ENCODE measurements around the gene DGCR2.
"Not testable (repeated sequence)": the region's sequence is repeated elsewhere in the genome, so short reads cannot be mapped to it uniquely, and the experiment has no call there.

The DGCR2 gene

DNA sequence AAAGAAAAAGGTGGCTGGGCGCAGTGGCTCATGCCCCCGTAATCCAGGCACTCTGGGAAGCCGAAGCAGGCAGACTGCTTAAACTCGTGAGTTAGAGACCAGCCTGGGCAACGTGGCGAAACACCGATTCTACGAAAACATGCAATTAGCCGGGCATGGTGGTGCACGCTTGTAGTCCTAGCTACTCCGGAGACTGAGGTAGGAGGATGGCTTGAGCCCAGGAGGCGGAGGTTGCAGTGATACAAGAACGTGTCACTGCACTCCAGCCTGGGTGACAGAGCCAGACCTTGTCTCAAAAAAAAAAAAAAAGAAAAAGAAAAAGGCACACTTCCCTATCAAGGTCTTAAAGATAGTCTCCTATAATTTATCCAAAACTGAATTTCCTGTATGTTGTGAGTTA, 39.4 kb downstream of the DGCR2 start:
- H3K4me1 ChIP-seq (ENCODE audit: insufficient read depth, insufficient read length): no peaks in the 10 kb centered on the region
- TF ChIP-seq SUZ12 (IDR thresholded peaks at IDR 0.05; ENCODE audit: extremely low read depth, insufficient read depth, insufficient read length) (no peak), ZNF274 (IDR thresholded peaks at IDR 0.05; ENCODE audit: low read depth, low read length) (no peak), YY1 (IDR thresholded peaks at IDR 0.05; ENCODE audit: insufficient read depth, insufficient read length) (no peak)
- no peak overlapping the region for H3K9ac ChIP-seq (ENCODE audit: insufficient read length, low read depth)
- DNase-seq (ENCODE audit: low read depth, low spot score): no peak
- no peaks in the 10 kb centered on the region for H3K27me3 ChIP-seq (ENCODE audit: insufficient read depth, insufficient read length)
- peaks cover 27% of the 10 kb centered on the region for H3K36me3 ChIP-seq (ENCODE audit: insufficient read depth, insufficient read length, low read length)
- H3K9me3 ChIP-seq (ENCODE audit: insufficient read depth, low read length): peaks cover 4% of the 10 kb centered on the region; the same call in 1 of the 2 replicates
- H3K4me3 ChIP-seq (ENCODE audit: insufficient read length, low read depth): no peak overlapping the region

DNA sequence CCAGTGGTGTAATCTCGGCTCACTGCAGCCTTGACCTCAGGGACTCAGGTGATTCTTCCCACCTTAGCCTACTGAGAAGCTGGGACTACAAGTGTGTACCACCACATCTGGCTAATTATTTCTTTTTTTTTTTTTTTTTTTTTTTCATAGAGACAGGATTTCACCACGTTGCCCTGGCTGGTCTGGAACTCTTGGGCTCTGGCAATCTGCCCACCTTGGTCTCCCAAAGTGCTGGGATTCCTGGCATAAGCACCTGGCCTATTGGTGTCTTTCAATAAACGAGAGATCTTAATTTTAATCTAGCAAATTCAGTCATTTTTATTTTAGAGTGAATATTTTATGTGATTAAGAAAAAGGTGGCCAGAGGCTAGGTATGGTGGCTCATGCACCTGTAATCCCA, 40.1 kb downstream of the DGCR2 start:
- Histone ChIP-seq H3K4me1 (ENCODE audit: insufficient read depth, insufficient read length) (no peaks in the 10 kb centered on the region), H3K9me3 (ENCODE audit: insufficient read depth, low read length) (peaks cover 4% of the 10 kb centered on the region; the same call in 1 of the 2 replicates), H3K36me3 (ENCODE audit: insufficient read depth, insufficient read length, low read length) (peaks cover 27% of the 10 kb centered on the region), H3K9ac (ENCODE audit: insufficient read length, low read depth) (no peak overlapping the region), H3K27me3 (ENCODE audit: insufficient read depth, insufficient read length) (no peaks in the 10 kb centered on the region), H3K4me3 (ENCODE audit: insufficient read length, low read depth) (no peak overlapping the region)
- TF ChIP-seq SUZ12 (IDR thresholded peaks at IDR 0.05; ENCODE audit: extremely low read depth, insufficient read depth, insufficient read length): no peak
- TF ChIP-seq ZNF274 (IDR thresholded peaks at IDR 0.05; ENCODE audit: low read depth, low read length): no peak
- no peak for TF ChIP-seq YY1 (IDR thresholded peaks at IDR 0.05; ENCODE audit: insufficient read depth, insufficient read length)
- no peak for DNase-seq (ENCODE audit: low read depth, low spot score)

DNA sequence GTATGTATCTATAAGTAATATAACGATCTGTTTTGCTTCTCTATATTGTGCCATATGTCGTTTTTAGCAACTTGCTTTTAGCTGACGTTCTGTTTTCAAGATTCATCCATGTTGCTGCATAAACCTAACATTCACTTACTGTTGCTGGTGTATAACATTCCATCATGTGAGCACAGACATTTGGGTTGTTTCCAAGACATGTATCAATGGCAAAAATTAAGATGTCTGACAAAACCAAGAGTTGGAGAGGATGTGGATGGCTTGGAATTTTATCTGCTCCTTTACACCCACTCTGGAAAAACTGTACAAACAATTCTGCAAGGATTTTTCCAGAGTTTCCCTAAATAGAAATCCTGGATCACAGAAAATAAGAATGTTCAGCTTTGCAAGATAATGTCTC, 40.9 kb downstream of the DGCR2 start:
- Histone ChIP-seq H3K9ac (ENCODE audit: insufficient read length, low read depth) (no peak overlapping the region), H3K4me3 (ENCODE audit: insufficient read length, low read depth) (no peak overlapping the region), H3K4me1 (ENCODE audit: insufficient read depth, insufficient read length) (no peaks in the 10 kb centered on the region), H3K27me3 (ENCODE audit: insufficient read depth, insufficient read length) (no peaks in the 10 kb centered on the region), H3K36me3 (ENCODE audit: insufficient read depth, insufficient read length, low read length) (peaks cover 20% of the 10 kb centered on the region), H3K9me3 (ENCODE audit: insufficient read depth, low read length) (peaks cover 4% of the 10 kb centered on the region; the same call in 1 of the 2 replicates)
- DNase-seq (ENCODE audit: low read depth, low spot score): no peak
- TF ChIP-seq ZNF274 (IDR thresholded peaks at IDR 0.05; ENCODE audit: low read depth, low read length) (no peak), SUZ12 (IDR thresholded peaks at IDR 0.05; ENCODE audit: extremely low read depth, insufficient read depth, insufficient read length) (no peak), YY1 (IDR thresholded peaks at IDR 0.05; ENCODE audit: insufficient read depth, insufficient read length) (no peak)

DNA sequence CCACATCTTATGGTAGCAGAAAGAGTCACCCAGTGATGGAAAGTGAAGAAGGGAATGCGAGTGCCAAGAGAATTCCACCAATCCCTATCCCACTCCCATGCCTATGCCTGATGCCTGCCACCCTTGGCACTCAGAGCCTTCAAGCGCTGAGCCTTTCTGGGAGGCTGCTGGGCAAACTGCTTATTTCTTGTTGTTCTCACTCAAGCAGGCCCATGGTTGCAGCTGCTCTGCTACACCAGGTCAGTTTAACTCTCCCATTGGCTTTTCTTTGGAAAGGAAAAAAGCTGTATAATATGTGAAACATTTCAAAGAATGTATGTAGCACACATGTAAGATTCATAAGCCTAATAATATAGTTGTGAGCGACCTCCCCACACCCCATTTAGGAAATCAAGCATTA, 41.4 kb downstream of the DGCR2 start:
- Histone ChIP-seq H3K9ac (ENCODE audit: insufficient read length, low read depth) (no peak overlapping the region), H3K4me3 (ENCODE audit: insufficient read length, low read depth) (no peak overlapping the region), H3K4me1 (ENCODE audit: insufficient read depth, insufficient read length) (no peaks in the 10 kb centered on the region), H3K27me3 (ENCODE audit: insufficient read depth, insufficient read length) (no peaks in the 10 kb centered on the region), H3K36me3 (ENCODE audit: insufficient read depth, insufficient read length, low read length) (peaks cover 20% of the 10 kb centered on the region), H3K9me3 (ENCODE audit: insufficient read depth, low read length) (peaks cover 4% of the 10 kb centered on the region; the same call in 1 of the 2 replicates)
- no peak for DNase-seq (ENCODE audit: low read depth, low spot score)
- TF ChIP-seq ZNF274 (IDR thresholded peaks at IDR 0.05; ENCODE audit: low read depth, low read length) (no peak), YY1 (IDR thresholded peaks at IDR 0.05; ENCODE audit: insufficient read depth, insufficient read length) (no peak), SUZ12 (IDR thresholded peaks at IDR 0.05; ENCODE audit: extremely low read depth, insufficient read depth, insufficient read length) (no peak)

DNA sequence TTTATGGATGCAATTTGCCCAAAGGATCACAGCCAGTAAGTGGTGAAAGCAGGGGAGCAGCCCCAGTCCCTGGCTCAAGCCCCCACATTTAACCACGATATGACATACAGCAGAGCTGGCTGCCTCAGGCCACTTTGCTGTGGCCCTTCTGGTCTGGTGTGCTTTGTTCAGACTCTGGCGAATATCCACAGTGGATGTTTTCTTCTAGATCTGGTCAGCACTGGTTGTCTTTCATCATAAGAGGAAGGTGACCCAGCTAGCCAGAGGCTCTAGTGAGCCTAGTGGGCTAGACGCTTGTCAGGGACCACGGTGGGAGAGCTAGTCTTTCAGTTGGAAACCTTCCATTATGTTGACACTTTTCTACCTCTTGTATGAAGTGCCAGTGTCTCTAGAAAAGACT, 42.5 kb downstream of the DGCR2 start:
- Histone ChIP-seq H3K27me3 (ENCODE audit: insufficient read depth, insufficient read length) (no peaks in the 10 kb centered on the region), H3K9ac (ENCODE audit: insufficient read length, low read depth) (no peak overlapping the region), H3K9me3 (ENCODE audit: insufficient read depth, low read length) (no peaks in the 10 kb centered on the region; the same call in 1 of the 2 replicates), H3K4me1 (ENCODE audit: insufficient read depth, insufficient read length) (no peaks in the 10 kb centered on the region), H3K36me3 (ENCODE audit: insufficient read depth, insufficient read length, low read length) (peaks cover 14% of the 10 kb centered on the region), H3K4me3 (ENCODE audit: insufficient read length, low read depth) (no peak overlapping the region)
- DNase-seq (ENCODE audit: low read depth, low spot score): no peak
- no peak for TF ChIP-seq YY1 (IDR thresholded peaks at IDR 0.05; ENCODE audit: insufficient read depth, insufficient read length)
- TF ChIP-seq SUZ12 (IDR thresholded peaks at IDR 0.05; ENCODE audit: extremely low read depth, insufficient read depth, insufficient read length): no peak
- TF ChIP-seq ZNF274 (IDR thresholded peaks at IDR 0.05; ENCODE audit: low read depth, low read length): no peak

DNA sequence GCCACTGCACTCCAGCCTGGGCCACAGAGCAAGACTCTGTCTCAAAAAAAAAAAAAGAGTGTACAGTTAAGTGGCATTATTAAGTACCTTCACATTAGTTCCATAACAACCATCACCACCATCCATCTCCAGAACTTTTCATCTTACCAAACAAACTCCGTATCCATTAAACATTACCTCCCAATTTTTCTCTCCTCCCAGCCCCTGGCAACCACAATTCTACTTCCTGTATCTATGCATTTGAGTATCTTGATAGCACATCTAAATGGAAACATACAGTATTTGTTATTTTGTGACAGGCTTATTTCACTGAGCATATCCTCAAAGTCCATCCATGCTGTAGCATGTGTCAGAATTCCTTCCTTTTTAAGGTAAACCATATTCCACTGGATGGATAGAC, 46.8 kb downstream of the DGCR2 start:
- Histone ChIP-seq H3K9me3 (ENCODE audit: insufficient read depth, low read length) (no peaks in the 10 kb centered on the region), H3K36me3 (ENCODE audit: insufficient read depth, insufficient read length, low read length) (peaks cover 26% of the 10 kb centered on the region), H3K9ac (ENCODE audit: insufficient read length, low read depth) (no peak overlapping the region), H3K4me1 (ENCODE audit: insufficient read depth, insufficient read length) (no peaks in the 10 kb centered on the region), H3K27me3 (ENCODE audit: insufficient read depth, insufficient read length) (no peaks in the 10 kb centered on the region), H3K4me3 (ENCODE audit: insufficient read length, low read depth) (no peak overlapping the region)
- no peak for TF ChIP-seq YY1 (IDR thresholded peaks at IDR 0.05; ENCODE audit: insufficient read depth, insufficient read length)
- TF ChIP-seq ZNF274 (IDR thresholded peaks at IDR 0.05; ENCODE audit: low read depth, low read length): no peak
- TF ChIP-seq SUZ12 (IDR thresholded peaks at IDR 0.05; ENCODE audit: extremely low read depth, insufficient read depth, insufficient read length): no peak
- no peak for DNase-seq (ENCODE audit: low read depth, low spot score)

DNA sequence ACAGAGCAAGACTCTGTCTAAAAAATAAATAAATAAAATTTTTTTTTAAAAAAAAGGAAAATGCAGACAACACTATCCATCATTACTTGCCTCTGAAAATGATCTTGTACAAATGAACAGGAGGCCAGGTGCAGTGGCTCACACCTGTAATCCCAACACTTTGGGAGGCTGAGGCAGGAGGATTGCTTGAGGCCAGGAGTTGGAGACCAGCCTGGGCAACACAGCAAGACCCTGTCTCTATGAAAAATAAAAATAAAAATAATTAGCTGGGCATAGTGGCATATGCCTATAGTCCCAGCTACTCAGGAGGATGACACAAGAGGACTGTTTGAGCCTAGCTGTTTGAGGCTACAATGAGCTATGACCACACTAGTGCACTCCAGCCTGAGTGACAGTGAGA, 49.4 kb downstream of the DGCR2 start:
- not testable (repeated sequence) for H3K27me3 ChIP-seq (ENCODE audit: insufficient read depth, insufficient read length); H3K9me3 ChIP-seq (ENCODE audit: insufficient read depth, low read length); H3K9ac ChIP-seq (ENCODE audit: insufficient read length, low read depth); DNase-seq (ENCODE audit: low read depth, low spot score); H3K4me3 ChIP-seq (ENCODE audit: insufficient read length, low read depth); H3K4me1 ChIP-seq (ENCODE audit: insufficient read depth, insufficient read length)
- H3K36me3 ChIP-seq (ENCODE audit: insufficient read depth, insufficient read length, low read length): peaks cover 36% of the 10 kb centered on the region
